Mucosa of descending colon (tissue), 3 donors: ENCODE results near the gene DIP2A. TPM values are rescaled to one million over a fixed set of nuclear protein-coding genes. Genes with fewer than 3 reads are reported as not detected.

Experiments used
- ATAC-seq: fragments of 200-7000 bp; cut with Tn5 transposase; one replicate; pipeline ENCODE4 v1.9.1; 2020; ENCODE audit warnings: mild to moderate bottlenecking, moderate library complexity
- DNase-seq, 3 donors: peaks; one replicate each; pipeline ENCODE4 v3.0.0-alpha.2; 2020
- H3K36me3 ChIP-seq: fragments of 200-600 bp; one replicate; pipeline ENCODE4 v1.8.0; 2021; ENCODE audit warnings: low read depth, mild to moderate bottlenecking
- H3K4me1 ChIP-seq: fragments of 200-600 bp; one replicate; pipeline ENCODE4 v1.8.0; 2021; ENCODE audit warnings: low read depth, mild to moderate bottlenecking
- H3K4me3 ChIP-seq: fragments of 200-600 bp; one replicate; pipeline ENCODE4 v1.8.0; 2021; ENCODE audit warnings: mild to moderate bottlenecking
- H3K9me3 ChIP-seq: fragments of 200-600 bp; one replicate; pipeline ENCODE4 v1.8.0; 2021; ENCODE audit warnings: mild to moderate bottlenecking
- CTCF ChIP-seq: fragments of 200-600 bp; IDR thresholded peaks from one replicate; pipeline ENCODE4 v1.8.0; 2022; ENCODE audit warnings: antibody characterized with exemption, mild to moderate bottlenecking
- intact Hi-C, 2 donors: fragments of 100-400 bp; cut with DNase I in 1 of 2; cut with micrococcal nuclease in 1 of 2; formaldehyde crosslinking; loops; one replicate each; pipeline versions ENCODE4 v1.11.0 to v1.11.1; 2022; cut with DNase I, micrococcal nuclease
- total RNA-seq, 3 donors: library from RNA; stranded (reverse); fragmentation: NEBNext Ultra II Directional in 2 of 3; extraction: Animal tissue kit (Norgen Biotek cat#: 25700) in 2 of 3; gene quantifications; one replicate each; pipeline versions ENCODE4 v1.2.1 to v1.2.4, GENCODE V29; 2021 to 2023
- donor health status: DM: no; HTN: no; CAD: no; lungs with moderate emphysema.
- donor health status: DM: no; HTN: no; CAD: no.
- donor health status: DM: no; HTN: yes; CAD: no.

DIP2A gene
- total RNA-seq, 3 donors from 2014 or later = 43.8 to 56.7 (median 49.3) TPM

- H3K4me3 ChIP-seq = no peak overlapping the region
- DNase-seq = peak in 1 of 3 donors; percentile 15
- intact Hi-C loops = no loop called here
- H3K4me1 ChIP-seq = no peaks in the 10 kb centered on the region
- H3K9me3 ChIP-seq = no peaks in the 10 kb centered on the region
- no peak for TF ChIP-seq CTCF
- H3K36me3 ChIP-seq = peaks cover 3% of the 10 kb centered on the region
- no peak for ATAC-seq
Measured at GRCh38 chr21:46436621-46437020, 22.1 kb upstream of the DIP2A start.

DNA sequence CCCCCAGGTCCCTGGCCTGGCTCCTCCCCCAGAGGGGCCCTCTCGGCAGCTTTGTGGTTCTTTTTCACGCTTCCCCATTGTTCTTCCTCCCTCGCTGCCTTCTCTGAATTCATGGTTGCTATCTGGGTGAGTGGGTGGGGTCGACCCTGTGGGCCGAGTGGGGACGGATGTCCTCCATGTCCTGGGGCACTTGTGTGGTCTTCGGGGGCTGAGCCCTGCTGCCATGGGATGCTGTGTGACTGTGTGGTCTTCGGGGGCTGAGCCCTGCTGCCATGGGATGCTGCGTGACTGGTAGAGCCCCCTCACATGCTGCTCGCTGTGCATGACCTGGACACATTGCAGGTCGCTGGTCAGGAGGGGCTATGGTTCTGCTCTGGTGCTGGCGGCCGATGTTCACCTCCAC is 21.6 kb upstream of the DIP2A start:
- no peak overlapping the region for H3K4me3 ChIP-seq
- DNase-seq (peak in 1 of 3 donors; percentile 36), ATAC-seq (no peak)
- no peaks in the 10 kb centered on the region for H3K9me3 ChIP-seq
- peaks cover 3% of the 10 kb centered on the region for H3K36me3 ChIP-seq
- H3K4me1 ChIP-seq = no peaks in the 10 kb centered on the region
- no peak for TF ChIP-seq CTCF
- intact Hi-C loops = no loop called here

DNA sequence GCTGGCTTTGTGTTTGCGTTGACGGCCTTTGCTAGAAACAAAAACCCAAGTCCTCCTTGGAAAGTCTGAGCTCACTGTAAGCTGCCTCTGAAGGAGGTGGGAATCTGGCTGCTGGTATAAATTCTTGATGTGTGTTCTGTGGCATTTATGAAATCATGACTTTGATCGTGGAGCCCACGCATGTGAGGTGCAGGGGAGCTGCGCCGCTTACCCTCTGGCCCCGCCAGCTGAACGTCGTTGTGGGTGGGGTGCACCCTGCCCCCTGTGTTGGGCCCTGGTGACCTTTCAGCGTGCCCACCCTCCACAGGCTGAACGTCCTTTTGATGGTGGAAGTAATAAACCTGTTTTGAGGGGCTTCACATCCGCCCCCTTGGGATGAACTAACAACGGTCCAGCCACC is 21.2 kb upstream of the DIP2A start:
- Histone ChIP-seq H3K4me1 (no peaks in the 10 kb centered on the region), H3K36me3 (peaks cover 3% of the 10 kb centered on the region), H3K4me3 (no peak overlapping the region), H3K9me3 (no peaks in the 10 kb centered on the region)
- no peak for TF ChIP-seq CTCF
- ATAC-seq (no peak), DNase-seq (peak in 1 of 3 donors; percentile 36)
- intact Hi-C loops = no loop called here

DNA sequence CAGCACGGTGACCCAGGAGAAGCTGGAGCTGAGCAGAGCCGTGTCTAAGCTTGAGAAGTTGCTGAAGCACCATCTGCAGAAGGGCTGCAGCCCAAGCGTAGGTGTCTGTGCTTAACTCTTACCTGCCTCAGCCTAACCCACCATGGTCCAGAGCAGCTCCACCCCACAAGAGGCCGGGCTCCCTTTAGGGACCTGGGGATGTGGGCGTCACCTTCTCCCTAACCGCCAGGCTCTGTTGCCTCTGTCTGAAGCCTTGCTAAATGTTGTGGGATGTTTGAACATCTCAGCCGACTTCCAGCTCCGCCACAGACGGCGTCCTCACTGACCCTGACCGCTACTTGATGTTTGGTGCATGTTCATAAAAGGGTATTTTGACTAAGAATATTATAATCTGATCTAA is 20.4 kb upstream of the DIP2A start:
- Histone ChIP-seq H3K36me3 (peaks cover 3% of the 10 kb centered on the region), H3K4me1 (no peaks in the 10 kb centered on the region), H3K9me3 (no peaks in the 10 kb centered on the region), H3K4me3 (no peak overlapping the region)
- TF ChIP-seq CTCF = no peak
- ATAC-seq (no peak), DNase-seq (no peak)
- intact Hi-C loops = no loop called here

DNA sequence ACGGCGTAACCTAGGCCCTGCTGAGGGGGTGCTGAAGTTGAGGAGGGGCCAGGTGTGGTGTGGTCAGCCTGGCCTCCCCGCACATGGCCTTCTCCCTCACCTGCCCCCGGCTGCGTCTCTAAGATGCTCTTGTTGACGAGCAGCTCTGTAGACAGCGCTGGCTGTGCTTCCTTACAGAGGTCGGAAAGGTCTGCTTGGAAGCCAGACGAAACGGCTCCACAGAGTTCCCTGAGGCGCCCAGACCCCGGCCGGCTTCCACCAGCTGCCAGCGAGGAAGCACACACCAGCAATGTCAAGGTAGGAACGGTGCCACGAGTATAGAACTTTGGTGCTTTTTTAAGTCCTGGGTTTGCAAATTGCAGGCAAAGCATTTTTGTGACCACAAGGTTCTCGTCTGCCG is 18.8 kb upstream of the DIP2A start:
- H3K4me1 ChIP-seq = no peaks in the 10 kb centered on the region
- intact Hi-C loops = no loop called here
- DNase-seq (peak in 1 of 3 donors; percentile 5), ATAC-seq (no peak)
- H3K36me3 ChIP-seq = peaks cover 3% of the 10 kb centered on the region
- no peak overlapping the region for H3K4me3 ChIP-seq
- no peak for TF ChIP-seq CTCF
- no peaks in the 10 kb centered on the region for H3K9me3 ChIP-seq

GRCh38 chr21:46441331-46441730 is 17.4 kb upstream of the DIP2A start:
- ATAC-seq = no peak
- Histone ChIP-seq H3K36me3 (peaks cover 3% of the 10 kb centered on the region), H3K4me1 (no peaks in the 10 kb centered on the region)

More at GRCh38 chr21:46441331-46441730, 17.4 kb upstream of the DIP2A start:
- intact Hi-C loops = no loop called here
- DNase-seq = peak in 1 of 3 donors; percentile 23
- H3K4me3 ChIP-seq = no peak overlapping the region
- no peak for TF ChIP-seq CTCF
- no peaks in the 10 kb centered on the region for H3K9me3 ChIP-seq
